ENCODE results near the gene MAP3K20. TPM values are rescaled to one million over a fixed set of nuclear protein-coding genes. Genes with fewer than 3 reads are reported as not detected.

The MAP3K20 gene
- polyA plus RNA-seq, 1 of the 3 experiments (the other 2 are of a cell fraction): 8.5 TPM

DNA sequence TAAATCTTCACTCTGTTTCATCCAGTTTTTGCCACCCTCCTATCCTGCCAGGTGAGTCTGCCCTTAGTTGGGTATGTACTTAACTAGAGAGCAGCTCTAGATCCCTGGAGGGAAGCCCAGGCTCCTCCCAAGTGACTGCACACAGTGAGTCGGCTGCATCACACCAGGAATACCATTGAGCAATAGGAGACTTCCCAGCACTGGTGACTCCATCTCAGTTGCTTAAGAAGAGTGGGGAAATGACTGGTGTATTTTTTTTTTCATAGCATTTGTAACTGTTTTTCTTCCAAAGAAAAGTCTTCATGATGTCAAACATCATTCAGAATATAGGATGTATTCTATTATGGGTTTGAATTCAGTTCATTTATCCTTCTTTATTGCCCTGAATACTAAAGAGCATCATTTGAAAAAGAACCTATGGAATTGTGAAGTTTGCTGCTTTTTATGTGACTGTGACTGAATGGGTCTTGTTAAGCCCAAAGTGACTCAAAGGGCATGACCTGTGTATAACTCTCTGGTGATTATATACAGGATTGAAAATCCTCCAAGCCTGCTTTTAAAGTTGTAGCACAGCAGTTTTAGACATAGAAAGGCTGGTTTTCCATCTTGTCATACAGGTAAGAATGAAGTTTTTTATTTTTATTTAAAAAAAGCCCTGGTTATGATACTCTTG, 84.3 kb downstream of the MAP3K20 start:
- CTCF ChIA-PET: interaction anchor here (0.9 kb wide), 1 partner anchor 50 kb away, joined by 3 read pairs; no protein-coding TSS in a partner anchor
- DNase-seq: no peak

More for the DNA sequence above, 84.3 kb downstream of the MAP3K20 start:
- H3K9me3 ChIP-seq: no peaks in the 10 kb centered on the region
- peaks cover 9% of the 10 kb centered on the region for H3F3A ChIP-seq (replicated peaks; ENCODE audit: insufficient read depth)
- H3K27ac ChIP-seq (ENCODE audit: low read depth in 2 of 2, low read length in 1 of 2): peak overlapping the region in 1 of 2 experiments; percentile 55; a peak in 2 of 4 replicates
- WGBS (ENCODE audit: low lambda C conversion rate): 0% methylated on average over 1 of the region's 1 CpG
- peaks cover 0 to 18% of the 10 kb centered on the region in 2 experiments; a peak in 1 of 4 replicates for H3K4me1 ChIP-seq (ENCODE audit: control insufficient read depth in 1 of 2, insufficient read depth in 2 of 2, low read depth in 1 of 2, low read length in 1 of 2)
- no peaks in the 10 kb centered on the region for H3K27me3 ChIP-seq (ENCODE audit: insufficient read depth)
- no peak overlapping the region for H2AFZ ChIP-seq (ENCODE audit: low read depth)
- POLR2A ChIA-PET: no interaction called here
- TF ChIP-seq, protein P1, sequence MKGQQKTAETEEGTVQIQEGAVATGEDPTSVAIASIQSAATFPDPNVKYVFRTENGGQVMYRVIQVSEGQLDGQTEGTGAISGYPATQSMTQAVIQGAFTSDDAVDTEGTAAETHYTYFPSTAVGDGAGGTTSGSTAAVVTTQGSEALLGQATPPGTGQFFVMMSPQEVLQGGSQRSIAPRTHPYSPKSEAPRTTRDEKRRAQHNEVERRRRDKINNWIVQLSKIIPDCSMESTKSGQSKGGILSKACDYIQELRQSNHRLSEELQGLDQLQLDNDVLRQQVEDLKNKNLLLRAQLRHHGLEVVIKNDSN (IDR thresholded peaks at IDR 0.05; ENCODE audit: borderline replicate concordance, low read depth): no peak
- TF ChIP-seq FOSL2 (IDR thresholded peaks at IDR 0.05; ENCODE audit: borderline replicate concordance, low read depth) (peak; percentile 22; the same call in 1 of the 2 replicates), GABPA (IDR thresholded peaks at IDR 0.05; ENCODE audit: low read depth) (no peak), USF2 (IDR thresholded peaks at IDR 0.05; ENCODE audit: borderline replicate concordance, low read depth, low read length) (no peak), EP300 (IDR thresholded peaks at IDR 0.05; ENCODE audit: borderline replicate concordance in 1 of 2, low read depth in 1 of 2, low read length in 1 of 2) (no peak), JUND (IDR thresholded peaks at IDR 0.05) (no peak), SIN3A (IDR thresholded peaks at IDR 0.05; ENCODE audit: borderline replicate concordance, low read depth, low read length) (no peak)
- TF ChIP-seq, protein P2, sequence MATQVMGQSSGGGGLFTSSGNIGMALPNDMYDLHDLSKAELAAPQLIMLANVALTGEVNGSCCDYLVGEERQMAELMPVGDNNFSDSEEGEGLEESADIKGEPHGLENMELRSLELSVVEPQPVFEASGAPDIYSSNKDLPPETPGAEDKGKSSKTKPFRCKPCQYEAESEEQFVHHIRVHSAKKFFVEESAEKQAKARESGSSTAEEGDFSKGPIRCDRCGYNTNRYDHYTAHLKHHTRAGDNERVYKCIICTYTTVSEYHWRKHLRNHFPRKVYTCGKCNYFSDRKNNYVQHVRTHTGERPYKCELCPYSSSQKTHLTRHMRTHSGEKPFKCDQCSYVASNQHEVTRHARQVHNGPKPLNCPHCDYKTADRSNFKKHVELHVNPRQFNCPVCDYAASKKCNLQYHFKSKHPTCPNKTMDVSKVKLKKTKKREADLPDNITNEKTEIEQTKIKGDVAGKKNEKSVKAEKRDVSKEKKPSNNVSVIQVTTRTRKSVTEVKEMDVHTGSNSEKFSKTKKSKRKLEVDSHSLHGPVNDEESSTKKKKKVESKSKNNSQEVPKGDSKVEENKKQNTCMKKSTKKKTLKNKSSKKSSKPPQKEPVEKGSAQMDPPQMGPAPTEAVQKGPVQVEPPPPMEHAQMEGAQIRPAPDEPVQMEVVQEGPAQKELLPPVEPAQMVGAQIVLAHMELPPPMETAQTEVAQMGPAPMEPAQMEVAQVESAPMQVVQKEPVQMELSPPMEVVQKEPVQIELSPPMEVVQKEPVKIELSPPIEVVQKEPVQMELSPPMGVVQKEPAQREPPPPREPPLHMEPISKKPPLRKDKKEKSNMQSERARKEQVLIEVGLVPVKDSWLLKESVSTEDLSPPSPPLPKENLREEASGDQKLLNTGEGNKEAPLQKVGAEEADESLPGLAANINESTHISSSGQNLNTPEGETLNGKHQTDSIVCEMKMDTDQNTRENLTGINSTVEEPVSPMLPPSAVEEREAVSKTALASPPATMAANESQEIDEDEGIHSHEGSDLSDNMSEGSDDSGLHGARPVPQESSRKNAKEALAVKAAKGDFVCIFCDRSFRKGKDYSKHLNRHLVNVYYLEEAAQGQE (IDR thresholded peaks at IDR 0.05; ENCODE audit: low read depth, low read length): no peak
- no peaks in the 10 kb centered on the region for H3K9me2 ChIP-seq
- H3K4me3 ChIP-seq (ENCODE audit: low read depth in 2 of 2, low read length in 1 of 2): no peak overlapping the region
- peak overlapping the region; percentile 5; the same call in 1 of the 2 replicates for H3K9ac ChIP-seq
- peaks cover 0 to 8% of the 10 kb centered on the region in 2 experiments for H3K36me3 ChIP-seq (replicated peaks in 1 of 2; ENCODE audit: control insufficient read depth in 1 of 2, insufficient read depth in 2 of 2, low read length in 1 of 2)
- peaks cover 49% of the 10 kb centered on the region; the same call in 1 of the 2 replicates for H3K79me2 ChIP-seq (ENCODE audit: insufficient read depth)
- H4K20me1 ChIP-seq (ENCODE audit: insufficient read depth): no peaks in the 10 kb centered on the region
- H3K4me2 ChIP-seq: peak overlapping the region; percentile 16; the same call in 1 of the 2 replicates

Data from SK-N-SH (cell line).